ENCODE measurements around the gene RAB8A. TPM values are rescaled to one million over a fixed set of nuclear protein-coding genes. Genes with fewer than 3 reads are reported as not detected.

The RAB8A gene
- total and polyA plus RNA-seq, 2 of the 8 experiments (the other 6 are each of a cell fraction or from before 2014, with no cell fraction given), result 65.8 to 97.0 TPM

DNA sequence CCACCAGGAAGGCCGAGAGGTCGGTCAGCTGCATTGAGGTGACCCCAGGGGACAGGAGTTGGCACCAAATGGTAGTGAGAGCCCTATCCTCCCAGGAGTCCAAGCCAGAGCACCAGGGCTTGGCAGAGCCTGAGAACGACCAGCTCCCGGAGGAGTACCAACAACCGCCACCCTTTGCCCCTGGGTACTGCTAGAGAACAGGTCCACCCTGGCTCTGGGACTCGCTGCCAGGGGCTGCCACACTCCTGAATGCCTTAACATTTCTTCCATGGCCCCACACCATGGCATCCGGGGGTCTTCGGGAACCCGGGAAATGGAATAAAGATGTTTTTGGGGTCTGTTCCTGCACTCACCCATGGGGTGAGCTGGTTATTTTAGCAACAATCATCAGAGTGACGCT is 45.9 kb downstream of the RAB8A start:
- CTCF ChIA-PET (ENCODE audit: partially characterized antibody), result interaction anchor here (0.6 to 1.2 kb wide), 5 partner anchors 9 to 336 kb away, joined by 3 to 4 read pairs (median 3); no protein-coding TSS in a partner anchor

More for the DNA sequence above, 45.9 kb downstream of the RAB8A start:
- no peak for TF ChIP-seq SAP30 (IDR thresholded peaks at IDR 0.05; ENCODE audit: insufficient read depth, insufficient replicate concordance, low read length)
- no peak for TF ChIP-seq CTCF (IDR thresholded peaks at IDR 0.05; ENCODE audit: control extremely low read depth in 1 of 3, insufficient read depth in 1 of 3, low read depth in 1 of 3, low read length in 3 of 3)
- no peak for TF ChIP-seq ASH2L (IDR thresholded peaks at IDR 0.05; ENCODE audit: low read length)
- no peak for TF ChIP-seq KDM5A (IDR thresholded peaks at IDR 0.05; ENCODE audit: low read length)
- no peak for TF ChIP-seq CEBPB (IDR thresholded peaks at IDR 0.05; ENCODE audit: low read depth, low read length)
- no peak for TF ChIP-seq CREB1 (IDR thresholded peaks at IDR 0.05)
- TF ChIP-seq YY1 (IDR thresholded peaks at IDR 0.05; ENCODE audit: low read depth, low read length), result no peak
- TF ChIP-seq JUN (IDR thresholded peaks at IDR 0.05; ENCODE audit: low read depth, low read length), result no peak
- no peak for TF ChIP-seq EZH2 (IDR thresholded peaks at IDR 0.05; ENCODE audit: low read depth, low read length, severe bottlenecking)
- no peak for TF ChIP-seq RXRA (IDR thresholded peaks at IDR 0.05; ENCODE audit: insufficient read depth, low read depth, low read length)
- TF ChIP-seq PHF8 (conservative IDR thresholded peaks at IDR 0.05; ENCODE audit: low read depth, low read length), result no peak
- Histone ChIP-seq H3K27me3 (replicated peaks in 1 of 4; ENCODE audit: control insufficient read depth in 3 of 4, extremely low read depth in 1 of 4, insufficient read depth in 3 of 4, low read length in 3 of 4) (no peaks in the 10 kb centered on the region), H3K4me3 (ENCODE audit: extremely low read depth in 1 of 4, insufficient read depth in 2 of 4, low read depth in 3 of 4, low read length in 4 of 4) (no peak overlapping the region), H3K9ac (replicated peaks in 1 of 4; ENCODE audit: extremely low read depth in 1 of 4, low read depth in 3 of 4, low read length in 3 of 4) (no peak overlapping the region), H2BK5ac (ENCODE audit: low read depth, low read length) (no peak overlapping the region), H4K91ac (replicated peaks; ENCODE audit: insufficient read length, low read length) (no peak overlapping the region), H4K20me1 (replicated peaks in 1 of 2; ENCODE audit: control insufficient read depth in 1 of 2, insufficient read depth in 2 of 2, low read length in 2 of 2) (no peaks in the 10 kb centered on the region), H2BK12ac (ENCODE audit: low read depth, low read length) (no peak overlapping the region), H3K27ac (ENCODE audit: low read depth, low read length) (no peak overlapping the region), H3K56ac (replicated peaks; ENCODE audit: insufficient read length, low read depth, low read length) (no peak overlapping the region), H2BK120ac (replicated peaks; ENCODE audit: low read depth, low read length) (no peak overlapping the region), H2AK5ac (ENCODE audit: low read depth, low read length) (no peak overlapping the region), H4K8ac (ENCODE audit: extremely low read depth, insufficient read depth, low read length) (no peak overlapping the region), H3K4me1 (replicated peaks in 1 of 4; ENCODE audit: control insufficient read depth in 3 of 4, insufficient read depth in 4 of 4, low read length in 3 of 4) (no peaks in the 10 kb centered on the region), H3K23me2 (ENCODE audit: low read depth, low read length) (no peaks in the 10 kb centered on the region), H2BK20ac (ENCODE audit: low read length) (no peak overlapping the region), H2BK15ac (ENCODE audit: low read length) (no peak overlapping the region), H4K5ac (ENCODE audit: insufficient read length, low read depth, low read length) (no peak overlapping the region), H3K79me2 (ENCODE audit: control insufficient read depth in 1 of 2, insufficient read depth in 2 of 2, low read length in 2 of 2) (no peaks in the 10 kb centered on the region), H3K18ac (ENCODE audit: extremely low read depth, low read length) (no peak overlapping the region), H3K79me1 (ENCODE audit: low read depth, low read length) (no peaks in the 10 kb centered on the region), H3K14ac (ENCODE audit: insufficient read length) (no peak overlapping the region), H3K23ac (ENCODE audit: insufficient read length) (no peak overlapping the region), H3K9me3 (ENCODE audit: insufficient read depth in 2 of 2, low read depth in 1 of 2, low read length in 1 of 2) (no peaks in the 10 kb centered on the region), H2AFZ (ENCODE audit: low read length) (no peak overlapping the region), H3K36me3 (ENCODE audit: control insufficient read depth in 2 of 4, insufficient read depth in 4 of 4, low read length in 3 of 4) (no peaks in the 10 kb centered on the region), H3K4me2 (ENCODE audit: insufficient read depth in 1 of 2, low read depth in 2 of 2, low read length in 2 of 2) (no peak overlapping the region), H3K4ac (replicated peaks; ENCODE audit: insufficient read length, low read depth, low read length) (no peak overlapping the region)
- DNase-seq (ENCODE audit: low read depth in 1 of 2, low spot score in 2 of 2), result no peak
- WGBS, 2 experiments (ENCODE audit: extremely low coverage in 1 of 2, insufficient coverage in 1 of 2, insufficient read length in 1 of 2, insufficient replicate concordance in 2 of 2, low coverage in 1 of 2, low lambda C conversion rate in 2 of 2, missing lambda C conversion rate in 1 of 2), result 88% methylated on average over 9 of the region's 10 CpGs; no CpG with 5 or more reads in 1 of the 2 experiments
- no peak for FAIRE-seq
- POLR2A ChIA-PET (ENCODE audit: partially characterized antibody), result interaction anchor here (0.9 to 1.7 kb wide), 5 partner anchors 9 to 98 kb away, joined by 3 to 6 read pairs (median 3); no protein-coding TSS in a partner anchor

All from H1 (cell line).